GM12892 (cell line): ENCODE measurements around the gene DUOX2.

ENCODE experiments used
- POLR2A ChIP-seq: IDR thresholded peaks from 2 replicates; pipeline ENCODE4 v1.6.1; 2011; ENCODE audit warnings: low read depth, low read length, control low read depth
- POLR2AphosphoS5 ChIP-seq: IDR thresholded peaks from 2 replicates; pipeline ENCODE4 v1.6.1; 2011; ENCODE audit warnings: low read depth, low read length, control low read depth
- TAF1 ChIP-seq: IDR thresholded peaks from 2 replicates; pipeline ENCODE4 v1.6.1; 2011; ENCODE audit warnings: low read depth, mild to moderate bottlenecking, control low read depth, low read length, borderline replicate concordance

DNA sequence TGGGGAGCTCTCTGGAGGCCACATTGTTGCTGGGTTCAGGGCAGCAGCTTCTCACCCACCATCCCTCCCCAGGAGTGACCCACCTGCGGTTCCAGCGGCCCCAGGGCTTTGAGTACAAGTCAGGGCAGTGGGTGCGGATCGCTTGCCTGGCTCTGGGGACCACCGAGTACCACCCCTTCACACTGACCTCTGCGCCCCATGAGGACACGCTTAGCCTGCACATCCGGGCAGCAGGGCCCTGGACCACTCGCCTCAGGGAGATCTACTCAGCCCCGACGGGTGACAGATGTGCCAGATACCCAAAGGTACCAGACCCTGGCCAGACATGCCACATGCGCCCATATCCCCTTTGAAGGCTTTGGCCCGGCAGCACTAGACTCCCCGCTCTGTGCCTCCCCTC is 47.7 kb upstream of the DUOX2 start:
- TF ChIP-seq POLR2A = no peak
- no peak for TF ChIP-seq TAF1
- no peak for TF ChIP-seq POLR2AphosphoS5
